Gastrocnemius medialis (tissue), 4 donors: ENCODE data around the gene SYT10. TPM values are rescaled to one million over a fixed set of nuclear protein-coding genes. Genes with fewer than 3 reads are reported as not detected.
A peak's percentile ranks its signal among the peaks of the same experiment; 100 is the strongest.

Experiments
- ATAC-seq, 2 donors: fragments of 150-250 bp; one replicate each; pipeline ENCODE4 v1.9.1; 2016
- DNase-seq, 2 donors: peaks; one replicate each; pipeline ENCODE4 v3.0.0-alpha.2; 2019
- H3K27ac ChIP-seq, 4 donors: fragments of 200-600 bp; sonication (generic); 1 replicate in 1 of 4; 2 replicates in 3 of 4; pipeline ENCODE4 v1.5.1; 2016 to 2018; ENCODE audit warnings: mild to moderate bottlenecking in 2 of 4, moderate library complexity in 1 of 4
- H3K27me3 ChIP-seq, 3 donors: fragments of 200-600 bp; sonication (generic) in 2 of 3; 1 replicate in 1 of 3; 2 replicates in 2 of 3; pipeline versions ENCODE4 v1.5.1 to v1.6.0; 2016 to 2019; ENCODE audit warnings: mild to moderate bottlenecking in 1 of 3, moderate library complexity in 1 of 3
- H3K36me3 ChIP-seq, 2 donors: fragments of 200-600 bp; sonication (generic) in 1 of 2; one replicate each; pipeline ENCODE4 v1.5.1; 2017 to 2018
- H3K4me1 ChIP-seq, 2 donors: fragments of 200-600 bp; sonication (generic) in 1 of 2; one replicate each; pipeline ENCODE4 v1.5.1; 2016 to 2017; ENCODE audit warnings: mild to moderate bottlenecking in 2 of 2
- H3K4me3 ChIP-seq, 4 donors: fragments of 200-600 bp; sonication (generic) in 3 of 4; 1 replicate in 1 of 4; 2 replicates in 3 of 4; pipeline ENCODE4 v1.5.1; 2016 to 2019; ENCODE audit warnings: mild to moderate bottlenecking in 2 of 4
- H3K9me3 ChIP-seq, 3 donors: fragments of 200-600 bp; sonication (generic) in 2 of 3; 1 replicate in 1 of 3; 2 replicates in 2 of 3; pipeline ENCODE4 v1.5.1; 2016 to 2019
- CTCF ChIP-seq, 5 experiments: fragments of 450-650 bp in 3 of 5; fragments of 200-600 bp in 2 of 5; sonication (generic) in 2 of 5; IDR thresholded peaks in 4 of 5; conservative IDR thresholded peaks in 1 of 5; 1 replicate in 4 of 5; 2 replicates in 1 of 5; pipeline ENCODE4 v1.5.1; 2016 to 2019; ENCODE audit warnings: antibody characterized with exemption in 5 of 5, mild to moderate bottlenecking in 3 of 5, moderate library complexity in 3 of 5
- POLR2A ChIP-seq, 2 donors: fragments of 450-650 bp; IDR thresholded peaks; one replicate each; pipeline ENCODE4 v1.6.1; 2017; ENCODE audit warnings: antibody characterized with exemption in 2 of 2, mild to moderate bottlenecking in 2 of 2, moderate library complexity in 2 of 2
- in situ Hi-C, 4 donors: fragments of 200-750 bp; cut with MboI; loops; one replicate each; pipeline versions ENCODE4 v1.15.0 to v1.8.0; 2017; ENCODE audit warnings: low sequenced_read_pairs in 4 of 4
- intact Hi-C: fragments of 100-400 bp; cut with DNase I; formaldehyde crosslinking; loops from one replicate; pipeline ENCODE4 v1.15.1; 2023; ENCODE audit warnings: low total_unique reads
- total RNA-seq, 4 donors: library from RNA; depleted of rRNA; stranded (reverse); fragments of >200 nt; gene quantifications; one replicate each; pipeline versions ENCODE4 v1.1.0 to v1.2.3, GENCODE V29; 2016

SYT10 gene
- total RNA-seq, 4 donors from 2014 or later: not detected

GRCh38 chr12:33438851-33439586 is 600 bp downstream of the SYT10 start:
- peak overlapping the region; percentile 36 to 60 (median 40) for H3K4me3 ChIP-seq
- H3K4me1 ChIP-seq: peaks cover 0 to 5% of the 10 kb centered on the region in 2 donors
- no peaks in the 10 kb centered on the region for H3K9me3 ChIP-seq
- ATAC-seq (no peak), DNase-seq (no peak)
- H3K27ac ChIP-seq: no peak overlapping the region
- in situ Hi-C loops (no loop called here), intact Hi-C loops (no loop called here)
- TF ChIP-seq POLR2A (IDR thresholded peaks at IDR 0.05) (no peak), CTCF (IDR thresholded peaks at IDR 0.05 in 4 of 5, conservative IDR thresholded peaks at IDR 0.05 in 1 of 5) (no peak)
- no peaks in the 10 kb centered on the region for H3K36me3 ChIP-seq
- peaks cover 15 to 37% (median 22%) of the 10 kb centered on the region in 3 donors for H3K27me3 ChIP-seq

GRCh38 chr12:33438025-33438772 is 1.4 kb downstream of the SYT10 start:
- no peaks in the 10 kb centered on the region for H3K9me3 ChIP-seq
- DNase-seq (no peak), ATAC-seq (no peak)
- H3K36me3 ChIP-seq: no peaks in the 10 kb centered on the region
- intact Hi-C loops: no loop called here
- H3K27ac ChIP-seq: no peak overlapping the region
- H3K4me1 ChIP-seq: peaks cover 0 to 5% of the 10 kb centered on the region in 2 donors
- in situ Hi-C loops: no loop called here
- no peak for TF ChIP-seq POLR2A (IDR thresholded peaks at IDR 0.05)
- no peak for TF ChIP-seq CTCF (IDR thresholded peaks at IDR 0.05 in 4 of 5, conservative IDR thresholded peaks at IDR 0.05 in 1 of 5)
- peak overlapping the region in 1 of 4 donors; percentile 60 for H3K4me3 ChIP-seq
- H3K27me3 ChIP-seq: peaks cover 15 to 37% (median 22%) of the 10 kb centered on the region in 3 donors

- H3K9me3 ChIP-seq: no peaks in the 10 kb centered on the region
- H3K27ac ChIP-seq: no peak overlapping the region
- TF ChIP-seq CTCF (IDR thresholded peaks at IDR 0.05 in 4 of 5, conservative IDR thresholded peaks at IDR 0.05 in 1 of 5) (no peak), POLR2A (IDR thresholded peaks at IDR 0.05) (no peak)
- H3K4me1 ChIP-seq: peaks cover 0 to 5% of the 10 kb centered on the region in 2 donors
- no peaks in the 10 kb centered on the region for H3K36me3 ChIP-seq
- intact Hi-C loops: no loop called here
- ATAC-seq (no peak), DNase-seq (no peak)
- in situ Hi-C loops: no loop called here
- peaks cover 15 to 37% (median 22%) of the 10 kb centered on the region in 3 donors for H3K27me3 ChIP-seq
- no peak overlapping the region for H3K4me3 ChIP-seq
Observed at GRCh38 chr12:33437598-33437997, 2.0 kb downstream of the SYT10 start.

DNA sequence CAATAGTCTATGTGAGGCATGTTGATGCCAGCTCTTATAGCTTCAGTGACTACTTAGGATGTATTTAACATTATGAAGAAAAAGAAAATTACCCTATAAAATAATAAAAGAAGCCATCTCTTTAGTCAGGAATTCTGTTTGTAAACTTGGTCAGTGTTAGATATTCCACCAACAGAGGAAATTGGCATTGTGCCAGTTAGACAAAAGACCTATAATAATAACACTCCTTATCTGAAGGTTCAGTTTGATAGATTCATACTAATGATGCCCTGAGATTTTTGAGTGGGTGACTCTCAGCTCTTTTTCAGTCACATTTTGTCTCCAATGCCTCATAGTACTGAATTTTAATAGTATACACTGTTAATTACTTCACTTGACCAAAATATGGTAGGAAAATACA is 6.6 kb downstream of the SYT10 start:
- ATAC-seq: no peak
- Histone ChIP-seq H3K36me3 (no peaks in the 10 kb centered on the region), H3K4me3 (no peak overlapping the region), H3K27ac (no peak overlapping the region), H3K4me1 (no peaks in the 10 kb centered on the region), H3K27me3 (peaks cover under 1 to 6% (median 2%) of the 10 kb centered on the region in 3 donors), H3K9me3 (no peaks in the 10 kb centered on the region)
- no peak for TF ChIP-seq CTCF (IDR thresholded peaks at IDR 0.05 in 4 of 5, conservative IDR thresholded peaks at IDR 0.05 in 1 of 5)
- TF ChIP-seq POLR2A (IDR thresholded peaks at IDR 0.05): no peak
- intact Hi-C loops (no loop called here), in situ Hi-C loops (no loop called here)
- DNase-seq: no peak
